GM13976 (cell line): ENCODE results near the gene CHST14.

Experiments used
- DNase-seq: peaks from one replicate; pipeline ENCODE4 v3.0.0; 2012; ENCODE audit warnings: low spot score
- CTCF ChIP-seq: IDR thresholded peaks from 2 replicates; pipeline ENCODE4 v1.5.1; 2012; ENCODE audit warnings: borderline replicate concordance, mild to moderate bottlenecking; ENCODE audit not compliant: insufficient read depth; ENCODE audit errors: extremely low read depth, missing control alignments, control extremely low read depth
- in situ Hi-C: fragments of 300-500 bp; cut with MboI; formaldehyde crosslinking; loops from one replicate; pipeline ENCODE4 v1.12.0; 2022; ENCODE audit warnings: low sequenced_read_pairs, mixed read lengths, inconsistent platforms; ENCODE audit not compliant: unreplicated experiment

CHST14 gene

DNA sequence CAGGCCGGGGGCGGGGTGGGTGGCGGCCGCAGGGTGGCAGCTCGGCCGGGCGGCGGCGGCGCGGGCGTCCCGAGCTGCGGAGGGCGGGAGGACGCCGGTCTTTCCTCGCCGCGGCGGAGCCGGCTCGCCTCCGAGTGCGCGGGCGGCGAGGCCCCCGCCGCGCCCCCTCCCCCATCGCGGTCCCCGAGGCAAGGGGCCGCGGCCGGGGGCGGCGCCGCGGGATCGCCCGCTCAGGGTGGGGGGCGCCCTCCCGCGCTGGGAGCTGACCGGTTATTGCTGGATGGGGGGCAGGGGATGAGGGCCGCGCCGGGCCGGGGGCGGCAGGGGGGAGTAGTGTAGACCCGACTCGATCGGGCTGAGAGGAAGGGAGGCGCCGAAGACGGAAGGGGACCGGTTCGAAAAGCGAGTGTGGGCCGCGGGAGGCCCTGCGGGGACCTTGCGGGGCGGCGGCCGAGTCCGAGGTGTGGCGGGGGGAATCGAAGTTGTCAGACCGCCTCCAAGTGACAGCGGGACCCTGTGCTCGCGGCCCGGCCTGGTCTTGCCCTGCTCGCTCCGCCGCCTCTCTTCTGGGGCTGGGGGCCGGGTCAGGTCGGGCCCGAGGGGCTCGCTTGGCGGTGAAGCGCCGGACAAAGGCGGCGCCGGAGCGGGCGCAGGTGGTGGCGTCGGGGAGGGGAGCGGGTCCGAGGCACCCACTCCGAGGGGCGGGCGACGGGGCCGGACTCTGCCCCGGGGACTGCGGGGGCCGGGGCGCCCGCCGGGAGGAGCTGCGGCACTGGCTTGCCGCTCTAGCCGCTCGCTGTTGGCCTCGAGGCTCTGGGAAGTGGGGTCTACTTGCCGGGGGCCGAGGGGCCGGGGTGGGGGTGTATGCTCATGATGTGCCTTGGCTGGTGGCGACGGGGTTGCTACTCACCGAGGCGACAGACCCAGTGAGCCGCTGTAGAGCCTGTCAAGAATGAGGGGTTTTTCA, 28.9 kb upstream of the CHST14 start:
- DNase-seq: peak; percentile 68
- in situ Hi-C loops: no loop called here
- TF ChIP-seq CTCF: peak; percentile 43

- TF ChIP-seq CTCF: no peak
- DNase-seq: no peak
- in situ Hi-C loops: no loop called here
Observed at GRCh38 chr15:40443255-40443654, 27.5 kb upstream of the CHST14 start.

DNA sequence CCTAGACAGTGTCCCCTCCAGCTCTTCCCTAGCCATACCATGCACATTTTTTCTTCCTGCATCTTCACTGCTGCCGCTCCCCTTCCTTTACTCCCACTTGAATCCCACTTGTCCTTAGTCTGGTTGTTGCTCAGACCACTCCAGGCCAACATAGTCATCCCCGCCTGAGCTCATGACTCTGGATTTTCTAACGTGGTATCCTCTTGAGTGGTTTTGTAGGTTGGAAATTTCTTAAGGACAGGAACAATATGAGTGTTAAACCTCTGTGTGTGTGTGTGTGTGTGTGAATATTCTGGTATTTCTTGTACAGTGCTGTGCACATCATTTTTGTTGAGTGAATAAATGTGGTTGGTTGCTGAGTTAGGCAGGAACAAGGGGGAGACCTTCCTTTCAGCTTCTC, 26.9 kb upstream of the CHST14 start:
- no peak for TF ChIP-seq CTCF
- in situ Hi-C loops: no loop called here
- no peak for DNase-seq

- in situ Hi-C loops: no loop called here
- no peak for DNase-seq
- no peak for TF ChIP-seq CTCF
Observed at GRCh38 chr15:40444736-40445135, 26.0 kb upstream of the CHST14 start.

DNA sequence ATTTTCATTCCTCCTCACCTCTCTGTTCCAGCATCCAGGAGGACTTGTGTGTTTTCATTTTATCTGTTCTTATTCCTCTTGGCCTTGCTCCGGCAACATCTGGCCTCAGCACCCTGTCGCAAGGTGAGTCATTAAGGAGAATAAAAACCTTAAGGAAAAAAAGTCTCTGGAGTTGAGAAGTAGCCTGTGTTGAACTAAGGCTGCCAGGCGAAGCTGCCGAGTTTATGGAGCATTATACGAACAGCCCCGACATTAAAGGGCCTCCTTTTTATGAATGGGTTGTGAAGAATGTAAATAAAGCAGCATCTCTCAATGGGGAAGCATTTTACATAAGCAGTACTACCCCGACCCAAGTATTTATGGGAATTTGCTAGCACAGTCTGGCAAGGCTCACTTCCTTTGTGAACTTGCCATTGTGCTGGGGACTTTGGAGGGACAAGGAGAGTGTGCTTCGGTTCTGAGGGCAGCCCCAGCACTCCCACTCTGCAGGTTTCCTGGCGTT, 25.3 kb upstream of the CHST14 start:
- TF ChIP-seq CTCF: no peak
- DNase-seq: no peak
- in situ Hi-C loops: no loop called here

- no peak for DNase-seq
- no peak for TF ChIP-seq CTCF
- in situ Hi-C loops: no loop called here
Observed at GRCh38 chr15:40446144-40446543, 24.6 kb upstream of the CHST14 start.
